ENCODE measurements around the gene LRRC8C.

Gene LRRC8C

GRCh38 chr1:89767618-89768017, 134.7 kb downstream of the LRRC8C start:
- no peak for DNase-seq (ENCODE audit: low read depth)

All from stimulated activated CD8-positive, alpha-beta memory T cell treated with anti-CD3 and anti-CD28 coated beads, Interleukin-4, amount 100 ng/mL, for 24 hours (primary cell).